Breast epithelium (tissue), 4 donors: ENCODE data around the gene SLC46A3. TPM values are rescaled to one million over a fixed set of nuclear protein-coding genes. Genes with fewer than 3 reads are reported as not detected.

Source experiments
- DNase-seq, 2 donors: peaks; one replicate each; pipeline ENCODE4 v3.0.0-alpha.2; 2019; ENCODE audit warnings: low spot score in 2 of 2
- H3K27ac ChIP-seq, 2 donors: fragments of 200-600 bp; sonication (generic) in 1 of 2; one replicate each; pipeline ENCODE4 v1.5.1; 2016 to 2019; ENCODE audit warnings: mild to moderate bottlenecking in 1 of 2
- H3K27me3 ChIP-seq, 2 donors: fragments of 200-600 bp; sonication (generic) in 1 of 2; one replicate each; pipeline versions ENCODE4 v1.5.1 to v1.6.0; 2017 to 2019; ENCODE audit warnings: control low read depth in 1 of 2, mild to moderate bottlenecking in 1 of 2
- H3K36me3 ChIP-seq: fragments of 200-600 bp; one replicate; pipeline ENCODE4 v1.5.1; 2019
- H3K4me1 ChIP-seq, 2 donors: fragments of 200-600 bp; sonication (generic); one replicate each; pipeline ENCODE4 v1.5.1; 2016 to 2019; ENCODE audit warnings: control low read depth in 1 of 2
- H3K4me3 ChIP-seq, 3 donors: fragments of 200-600 bp; sonication (generic); 1 replicate in 2 of 3; 2 replicates in 1 of 3; pipeline ENCODE4 v1.5.1; 2016 to 2019; ENCODE audit warnings: mild to moderate bottlenecking in 3 of 3, moderate library complexity in 2 of 3
- H3K9me3 ChIP-seq, 2 donors: fragments of 200-600 bp; sonication (generic) in 1 of 2; one replicate each; pipeline ENCODE4 v1.5.1; 2016 to 2019; ENCODE audit warnings: control low read depth in 1 of 2
- CTCF ChIP-seq, 3 donors: fragments of 450-650 bp; IDR thresholded peaks; one replicate each; pipeline ENCODE4 v1.5.1; 2016 to 2017; ENCODE audit warnings: antibody characterized with exemption in 3 of 3, mild to moderate bottlenecking in 3 of 3, moderate library complexity in 3 of 3
- POLR2A ChIP-seq: fragments of 450-650 bp; IDR thresholded peaks from one replicate; pipeline ENCODE4 v1.6.1; 2016; ENCODE audit warnings: antibody characterized with exemption, mild to moderate bottlenecking, moderate library complexity
- POLR2AphosphoS5 ChIP-seq, 3 donors: sonication (generic); formaldehyde crosslinking; IDR thresholded peaks; one replicate each; pipeline ENCODE4 v1.6.1; 2017; ENCODE audit warnings: antibody characterized with exemption in 3 of 3
- intact Hi-C: fragments of 100-400 bp; cut with DNase I; formaldehyde crosslinking; loops from one replicate; pipeline ENCODE4 v1.15.1; 2023; ENCODE audit warnings: low total_unique reads
- total RNA-seq, 3 donors: library from RNA; depleted of rRNA; stranded (reverse); fragments of >200 nt; gene quantifications; one replicate each; pipeline ENCODE4 v1.1.0, GENCODE V29; 2016

SLC46A3 gene
- total RNA-seq, 3 donors from 2014 or later, result 17.1 to 29.7 (median 25.6) TPM

GRCh38 chr13:28671126-28671792 lies 47.5 kb downstream of the SLC46A3 start:
- no peak for DNase-seq
- Histone ChIP-seq H3K4me1 (no peaks in the 10 kb centered on the region), H3K27ac (no peak overlapping the region), H3K9me3 (no peaks in the 10 kb centered on the region), H3K27me3 (no peaks in the 10 kb centered on the region), H3K4me3 (no peak overlapping the region), H3K36me3 (peaks cover 5% of the 10 kb centered on the region)
- intact Hi-C loops, result no loop called here
- no peak for TF ChIP-seq CTCF (IDR thresholded peaks at IDR 0.05)
- no peak for TF ChIP-seq POLR2AphosphoS5 (IDR thresholded peaks at IDR 0.05)
- no peak for TF ChIP-seq POLR2A

- DNase-seq, result no peak
- peaks cover 5% of the 10 kb centered on the region for H3K36me3 ChIP-seq
- TF ChIP-seq CTCF (IDR thresholded peaks at IDR 0.05) (no peak), POLR2AphosphoS5 (IDR thresholded peaks at IDR 0.05) (no peak), POLR2A (no peak)
- no peak overlapping the region for H3K27ac ChIP-seq
- no peaks in the 10 kb centered on the region for H3K4me1 ChIP-seq
- intact Hi-C loops, result no loop called here
- no peaks in the 10 kb centered on the region for H3K9me3 ChIP-seq
- H3K4me3 ChIP-seq, result no peak overlapping the region
- H3K27me3 ChIP-seq, result no peaks in the 10 kb centered on the region
Measured at GRCh38 chr13:28666897-28667488, 51.8 kb downstream of the SLC46A3 start.

GRCh38 chr13:28659621-28659970 lies 59.2 kb downstream of the SLC46A3 start:
- H3K27me3 ChIP-seq, result no peaks in the 10 kb centered on the region
- DNase-seq, result no peak
- intact Hi-C loops, result loop anchor here (5.0 kb wide), 1 partner anchor 482 kb away; no protein-coding TSS in a partner anchor
- no peaks in the 10 kb centered on the region for H3K36me3 ChIP-seq
- H3K9me3 ChIP-seq, result no peaks in the 10 kb centered on the region
- H3K27ac ChIP-seq, result peak overlapping the region; percentile 90 to 98
- peak overlapping the region; percentile 66 to 98 (median 92) for H3K4me3 ChIP-seq
- peaks cover 0 to 12% of the 10 kb centered on the region in 2 donors for H3K4me1 ChIP-seq
- TF ChIP-seq POLR2A (no peak), POLR2AphosphoS5 (IDR thresholded peaks at IDR 0.05) (no peak), CTCF (IDR thresholded peaks at IDR 0.05) (no peak)

GRCh38 chr13:28658796-28659620 lies 59.8 kb downstream of the SLC46A3 start, which contains the start of gene POMP:
TSS of gene POMP (plus strand) at chr13:28659130. CDS start at chr13:28659185, 55 bp downstream.
- Histone ChIP-seq H3K36me3 (no peaks in the 10 kb centered on the region), H3K4me1 (peaks cover 0 to 12% of the 10 kb centered on the region in 2 donors), H3K4me3 (peak within 1 kb of the TSS; percentile 66 to 98 (median 92)), H3K9me3 (no peaks in the 10 kb centered on the region), H3K27ac (peak within 1 kb of the TSS; percentile 90 to 98), H3K27me3 (no peaks in the 10 kb centered on the region)
- no peak for TF ChIP-seq CTCF (IDR thresholded peaks at IDR 0.05)
- peak; percentile 99 to 100 (median 99) for TF ChIP-seq POLR2AphosphoS5 (IDR thresholded peaks at IDR 0.05)
- TF ChIP-seq POLR2A, result peak; percentile 97
- intact Hi-C loops, result loop anchor here (5.0 kb wide), 1 partner anchor 482 kb away; no protein-coding TSS in a partner anchor
- peak; percentile 82 to 89 for DNase-seq
